ENCODE data around the gene UST. TPM values are rescaled to one million over a fixed set of nuclear protein-coding genes. Genes with fewer than 3 reads are reported as not detected.

The UST gene
- total and polyA plus RNA-seq, 4 donors: 0.24 to 2.7 (median 0.87) TPM

GRCh38 chr6:148790404-148790803 lies 43.6 kb downstream of the UST start:
- no peak for DNase-seq (ENCODE audit: low spot score)
- Histone ChIP-seq H3K27me3 (ENCODE audit: control insufficient read depth in 4 of 4, insufficient read depth in 4 of 4, low read length in 3 of 4) (peaks cover 0 to 3% (median 0%) of the 10 kb centered on the region in 4 donors), H3K36me3 (ENCODE audit: control insufficient read depth in 4 of 4, insufficient read depth in 3 of 4, low read depth in 1 of 4, low read length in 3 of 4) (no peaks in the 10 kb centered on the region), H3K27ac (ENCODE audit: low read depth in 1 of 2, low read length in 2 of 2) (no peak overlapping the region), H3K4me3 (ENCODE audit: low read depth in 1 of 3, low read length in 3 of 3) (no peak overlapping the region), H3K9ac (ENCODE audit: low read depth in 1 of 2, low read length in 2 of 2) (no peak overlapping the region), H3K4me1 (ENCODE audit: control insufficient read depth in 4 of 4, insufficient read depth in 4 of 4, low read length in 3 of 4) (no peaks in the 10 kb centered on the region), H3K9me3 (ENCODE audit: control insufficient read depth in 4 of 4, low read length in 3 of 4) (peaks cover 0 to 8% (median 2%) of the 10 kb centered on the region in 4 donors)
- TF ChIP-seq FOXA2 (IDR thresholded peaks at IDR 0.05) (no peak), GABPA (IDR thresholded peaks at IDR 0.05 in 1 of 2, conservative IDR thresholded peaks at IDR 0.05 in 1 of 2) (no peak), RXRA (IDR thresholded peaks at IDR 0.05) (no peak), FOXA1 (IDR thresholded peaks at IDR 0.05) (no peak), RAD21 (IDR thresholded peaks at IDR 0.05) (no peak), REST (IDR thresholded peaks at IDR 0.05) (no peak), MAX (IDR thresholded peaks at IDR 0.05) (no peak), ATF3 (IDR thresholded peaks at IDR 0.05) (no peak), TAF1 (conservative IDR thresholded peaks at IDR 0.05) (no peak), CTCF (IDR thresholded peaks at IDR 0.05; ENCODE audit: low read depth, low read length, missing input control) (no peak), SP1 (IDR thresholded peaks at IDR 0.05) (no peak), EGR1 (IDR thresholded peaks at IDR 0.05; ENCODE audit: low read depth in 2 of 2) (no peak), HNF4A (conservative IDR thresholded peaks at IDR 0.05) (no peak), ZBTB33 (IDR thresholded peaks at IDR 0.05) (no peak), JUND (IDR thresholded peaks at IDR 0.05) (no peak), NR2F2 (IDR thresholded peaks at IDR 0.05) (no peak), HNF4G (IDR thresholded peaks at IDR 0.05) (no peak)
- 93% methylated on average over 10 of the region's 10 CpGs for WGBS
